Heart right ventricle (tissue), 16 donors: ENCODE data around the gene RAG1. TPM values are rescaled to one million over a fixed set of nuclear protein-coding genes. Genes with fewer than 3 reads are reported as not detected.

Experiments
- ATAC-seq, 8 donors: fragments of 200-7000 bp; cut with Tn5 transposase; one replicate each; pipeline ENCODE4 v1.9.1; 2020; ENCODE audit warnings: mild to moderate bottlenecking in 8 of 8, moderate library complexity in 8 of 8, moderate number of reproducible peaks in 1 of 8
- DNase-seq, 2 donors: peaks; one replicate each; pipeline ENCODE4 v3.0.0-alpha.2; 2020
- H3K27ac ChIP-seq, 10 donors: fragments of 200-600 bp; sonication (generic) in 2 of 10; one replicate each; pipeline versions ENCODE4 v1.5.0 to v1.8.0; 2020 to 2022; ENCODE audit warnings: mild to moderate bottlenecking in 3 of 10
- H3K27me3 ChIP-seq, 7 donors: fragments of 200-600 bp; one replicate each; pipeline ENCODE4 v1.8.0; 2021 to 2022; ENCODE audit warnings: mild to moderate bottlenecking in 2 of 7
- H3K36me3 ChIP-seq, 9 donors: fragments of 200-600 bp; sonication (generic) in 1 of 9; one replicate each; pipeline versions ENCODE4 v1.5.0 to v1.8.0; 2020 to 2022; ENCODE audit warnings: mild to moderate bottlenecking in 2 of 9
- H3K4me1 ChIP-seq, 9 donors: fragments of 200-600 bp; sonication (generic) in 1 of 9; one replicate each; pipeline versions ENCODE4 v1.5.0 to v1.8.0; 2020 to 2022; ENCODE audit warnings: mild to moderate bottlenecking in 4 of 9
- H3K4me3 ChIP-seq, 10 donors: fragments of 200-600 bp; sonication (generic) in 2 of 10; one replicate each; pipeline versions ENCODE4 v1.5.0 to v1.8.0; 2020 to 2022; ENCODE audit warnings: mild to moderate bottlenecking in 7 of 10, moderate library complexity in 2 of 10
- H3K9me3 ChIP-seq, 11 donors: fragments of 200-600 bp in 10 of 11; sonication (generic) in 2 of 11; one replicate each; pipeline versions ENCODE4 v1.5.0 to v1.8.0; 2013 to 2022; ENCODE audit warnings: mild to moderate bottlenecking in 2 of 11, control low read depth in 1 of 11, moderate library complexity in 1 of 11
- CTCF ChIP-seq, 9 donors: fragments of 200-600 bp; sonication (generic) in 2 of 9; IDR thresholded peaks; one replicate each; pipeline versions ENCODE4 v1.5.0 to v1.8.0; 2021 to 2022; ENCODE audit warnings: antibody characterized with exemption in 9 of 9, mild to moderate bottlenecking in 5 of 9, moderate library complexity in 1 of 9
- WGBS, 2 donors: extraction: QIAGEN DNeasy Blood & Tissue Kit; methylation state at CpG; one replicate each; pipeline ENCODE4 v1.1.7; 2013; ENCODE audit warnings: inconsistent platforms in 1 of 2; 5-methylcytosine and 5-hydroxymethylcytosine counted together
- intact Hi-C, 10 donors: fragments of 100-400 bp; cut with DNase I; formaldehyde crosslinking; loops; one replicate each; pipeline versions ENCODE4 v1.11.1 to v1.14.2; 2022
- polyA plus RNA-seq, 2 donors: library from polyadenylated mRNA; stranded (reverse); fragments of 200-250 nt; gene quantifications; one replicate each; pipeline ENCODE4 v1.2.3, GENCODE V29; 2013
- total RNA-seq, 10 donors: library from RNA; stranded (reverse); fragmentation: NEBNext Ultra II Directional in 3 of 10; extraction: Animal tissue kit (Norgen Biotek cat#: 25700) in 3 of 10; gene quantifications; one replicate each; pipeline versions ENCODE4 v1.2.1 to v1.2.4, GENCODE V29; 2021 to 2023
- donor health status: Arrhythmogenic right ventricular cardiomyopathy.
- donor health status: ischemic (EF 13 %, LVEDD 7.1; RV severe dilation, severe dysfunction).
- donor health status: healthy with polysubstance abuse.
- donor health status: DM: no; HTN: yes; CAD: no.
- donor health status: DM: no; HTN: no; CAD: no.
- donor health status: ischemic (EF 25% LVEDD 6.9; RV normal size, moderate dysfunction).
- donor health status: ischemic (EF 25% LVEDD 5.7; RV mildly dilated, moderate dysfunction).
- donor health status: healthy.
- donor health status: DM: yes; HTN: yes; CAD: no.
- donor health status: Ischemic cardiomyopathy.
- donor health status: ischemic (EF 35%, LVEDD 5.7; RV mildly dilated, moderate dysfunction).
- donor health status: nonischemic (EF 11% LVEDD 7.7; RV severe dilation, severe dysfunction).
- donor health status: DM: yes; HTN: yes; CAD: no.
- donor health status: PGD.
- donor health status: ischemic (EF 29% LVEDD 5.4; RV normal size, mild dysfunction).
- donor health status: nonischemic (EF 23%, LVEDD 6.1; RV moderate dilation, normal function).

The RAG1 gene
- total and polyA plus RNA-seq, 12 donors, result 0.26 to 2.1 (median 1.2) TPM

GRCh38 chr11:36577859-36578258 is 10.1 kb downstream of the RAG1 start:
- peak in 2 of 8 donors; percentile 49 to 70 for ATAC-seq
- Histone ChIP-seq H3K27me3 (no peaks in the 10 kb centered on the region), H3K9me3 (peaks cover 0 to 8% (median 0%) of the 10 kb centered on the region in 11 donors), H3K36me3 (peaks cover 0 to 15% (median 0%) of the 10 kb centered on the region in 9 donors), H3K4me1 (peaks cover 0 to 15% (median 0%) of the 10 kb centered on the region in 9 donors), H3K27ac (no peak overlapping the region), H3K4me3 (no peak overlapping the region)
- WGBS, 2 donors, result 74 to 80% methylated on average over 2 of the region's 2 CpGs
- intact Hi-C loops, result no loop called here
- TF ChIP-seq CTCF (IDR thresholded peaks at IDR 0.05), result no peak
- DNase-seq, result no peak

GRCh38 chr11:36578458-36578857 is 10.7 kb downstream of the RAG1 start:
- no peak for ATAC-seq
- WGBS, 2 donors, result 41 to 58% methylated on average over 1 of the region's 1 CpG

GRCh38 chr11:36581536-36581935 is 13.7 kb downstream of the RAG1 start:
- intact Hi-C loops, result no loop called here
- DNase-seq (no peak), ATAC-seq (no peak)
- Histone ChIP-seq H3K9me3 (peaks cover 0 to 8% (median 0%) of the 10 kb centered on the region in 11 donors), H3K27ac (no peak overlapping the region), H3K4me3 (no peak overlapping the region), H3K36me3 (no peaks in the 10 kb centered on the region), H3K27me3 (no peaks in the 10 kb centered on the region), H3K4me1 (peaks cover 0 to 15% (median 0%) of the 10 kb centered on the region in 9 donors)
- WGBS, 2 donors, result 89 to 93% methylated on average over 2 of the region's 2 CpGs
- TF ChIP-seq CTCF (IDR thresholded peaks at IDR 0.05), result no peak

More at GRCh38 chr11:36578458-36578857, 10.7 kb downstream of the RAG1 start:
- no peak for DNase-seq
- intact Hi-C loops, result no loop called here
- no peak for TF ChIP-seq CTCF (IDR thresholded peaks at IDR 0.05)
- peaks cover 0 to 15% (median 0%) of the 10 kb centered on the region in 9 donors for H3K4me1 ChIP-seq
- no peak overlapping the region for H3K27ac ChIP-seq
- H3K4me3 ChIP-seq, result no peak overlapping the region
- H3K9me3 ChIP-seq, result peaks cover 0 to 8% (median 0%) of the 10 kb centered on the region in 11 donors
- H3K36me3 ChIP-seq, result peaks cover 0 to 13% (median 0%) of the 10 kb centered on the region in 9 donors
- no peaks in the 10 kb centered on the region for H3K27me3 ChIP-seq

GRCh38 chr11:36583667-36584066 is 15.9 kb downstream of the RAG1 start:
- intact Hi-C loops, result no loop called here
- ATAC-seq (no peak), DNase-seq (no peak)
- 59 to 60% methylated on average over 3 of the region's 3 CpGs for WGBS, 2 donors
- Histone ChIP-seq H3K4me1 (peaks cover 0 to 3% (median 0%) of the 10 kb centered on the region in 9 donors), H3K27me3 (peaks cover 0 to 11% (median 5%) of the 10 kb centered on the region in 7 donors), H3K9me3 (peaks cover 0 to 8% (median 0%) of the 10 kb centered on the region in 11 donors), H3K4me3 (no peak overlapping the region), H3K36me3 (no peaks in the 10 kb centered on the region), H3K27ac (no peak overlapping the region)
- TF ChIP-seq CTCF (IDR thresholded peaks at IDR 0.05), result no peak
